HFF-Myc (cell line): ENCODE results near the gene KATNIP.

Source experiments
- DNase-seq: peaks from one replicate; pipeline ENCODE4 v3.0.0-alpha.2; 2011; ENCODE audit warnings: low read depth; ENCODE audit errors: extremely low read depth
- H3K4me3 ChIP-seq: replicated peaks from 2 replicates; pipeline ENCODE4 v1.5.1; 2011; ENCODE audit warnings: low read depth, mild to moderate bottlenecking, control low read depth, low read length
- CTCF ChIP-seq: IDR thresholded peaks from 2 replicates; pipeline ENCODE4 v1.5.1; 2012; ENCODE audit warnings: mild to moderate bottlenecking, low read depth, low read length, control low read depth; ENCODE audit errors: missing control alignments

The KATNIP gene

GRCh38 chr16:27571433-27572326 lies 21.7 kb downstream of the KATNIP start:
- TF ChIP-seq CTCF, result no peak
- no peak overlapping the region for H3K4me3 ChIP-seq
- no peak for DNase-seq

DNA sequence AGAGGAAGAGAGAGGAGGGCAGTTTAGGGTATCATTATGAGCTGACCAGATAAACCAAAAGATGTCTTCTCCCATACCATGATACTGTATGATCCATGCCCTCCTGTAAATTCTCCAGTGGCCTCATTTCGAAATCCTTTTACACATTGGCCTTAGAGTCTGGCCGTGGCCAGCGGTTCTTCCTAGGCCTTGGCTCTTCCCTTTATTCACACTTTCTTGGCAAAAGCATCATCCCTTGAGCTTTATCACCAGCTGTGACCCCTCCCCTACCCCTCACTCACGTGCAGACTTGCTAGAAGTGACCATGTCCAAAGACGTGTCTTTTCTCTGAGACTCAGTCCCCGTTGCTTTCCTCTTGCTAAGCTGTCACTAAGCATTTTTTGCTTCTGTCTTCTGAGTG lies 22.8 kb downstream of the KATNIP start:
- no peak for TF ChIP-seq CTCF
- no peak for DNase-seq
- H3K4me3 ChIP-seq, result no peak overlapping the region

- no peak for DNase-seq
- H3K4me3 ChIP-seq, result no peak overlapping the region
- TF ChIP-seq CTCF, result no peak
These were observed 26.8 kb downstream of the KATNIP start for GRCh38 chr16:27576729-27577128.

DNA sequence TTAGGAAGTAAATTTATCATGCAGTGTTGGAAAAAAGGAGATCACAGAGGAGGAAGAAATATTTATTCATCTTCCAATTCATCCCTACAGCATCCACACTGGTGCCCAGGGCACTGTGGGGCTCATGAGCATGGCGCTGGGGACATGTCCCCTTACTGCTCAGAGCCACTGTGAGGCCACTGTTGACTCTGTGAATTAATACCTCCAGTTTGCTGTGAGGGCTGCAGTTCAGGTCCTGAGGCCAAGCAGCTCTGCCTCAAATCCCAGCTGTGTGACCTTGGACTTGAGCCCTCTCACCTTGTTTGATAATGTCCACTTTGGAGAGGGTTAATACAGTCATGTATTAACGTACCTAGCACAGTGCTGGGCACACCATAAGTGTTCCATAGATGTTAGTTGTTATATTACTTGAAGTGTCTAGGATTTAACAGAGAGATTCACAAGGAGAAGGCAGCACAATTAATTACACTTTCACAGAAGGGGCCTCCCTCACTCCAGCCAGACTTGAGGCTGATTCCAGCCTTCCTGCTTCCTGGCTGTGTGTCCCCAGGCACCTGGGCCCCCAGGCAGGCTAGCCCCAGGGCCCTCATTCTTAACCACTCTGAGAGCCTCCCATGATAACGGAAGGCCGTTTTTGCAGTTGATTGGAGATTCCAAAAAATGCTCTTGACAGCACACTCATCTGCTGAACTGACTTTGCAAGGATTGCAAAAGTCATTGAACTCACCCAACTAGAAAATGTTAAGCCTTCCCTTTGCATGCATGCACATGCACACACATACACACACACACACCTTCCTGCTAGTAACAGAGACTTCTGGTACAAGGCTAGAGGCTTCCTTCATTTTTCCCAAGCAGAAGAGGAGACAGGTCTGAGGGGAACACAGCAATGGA lies 29.4 kb downstream of the KATNIP start:
- no peak for TF ChIP-seq CTCF
- H3K4me3 ChIP-seq, result no peak overlapping the region
- no peak for DNase-seq

GRCh38 chr16:27582883-27583282 lies 32.9 kb downstream of the KATNIP start:
- no peak for DNase-seq
- TF ChIP-seq CTCF, result no peak

DNA sequence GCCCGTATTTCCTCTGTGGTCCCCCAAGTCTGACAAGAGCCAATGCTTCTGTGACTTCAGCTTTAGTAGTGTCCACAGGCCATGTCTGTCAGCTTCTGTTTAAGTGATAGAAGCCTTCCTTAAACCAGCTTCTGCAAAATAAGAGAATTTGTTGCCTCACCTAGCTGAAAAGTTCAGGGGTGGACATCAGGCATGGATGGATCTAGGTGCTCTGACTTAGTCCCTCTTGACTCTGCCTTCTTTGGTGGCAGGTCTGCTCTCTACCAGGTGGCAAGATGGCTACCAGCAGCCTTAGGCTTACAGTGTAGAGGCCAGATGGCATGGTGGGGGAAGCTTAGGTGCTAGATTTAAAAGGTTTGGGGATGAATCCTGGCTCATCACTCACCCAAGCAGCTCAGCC lies 33.7 kb downstream of the KATNIP start:
- no peak overlapping the region for H3K4me3 ChIP-seq
- DNase-seq, result no peak
- TF ChIP-seq CTCF, result no peak

More at GRCh38 chr16:27582883-27583282, 32.9 kb downstream of the KATNIP start:
- no peak overlapping the region for H3K4me3 ChIP-seq
